ENCODE measurements around the gene TTC38.

TTC38 gene

DNA sequence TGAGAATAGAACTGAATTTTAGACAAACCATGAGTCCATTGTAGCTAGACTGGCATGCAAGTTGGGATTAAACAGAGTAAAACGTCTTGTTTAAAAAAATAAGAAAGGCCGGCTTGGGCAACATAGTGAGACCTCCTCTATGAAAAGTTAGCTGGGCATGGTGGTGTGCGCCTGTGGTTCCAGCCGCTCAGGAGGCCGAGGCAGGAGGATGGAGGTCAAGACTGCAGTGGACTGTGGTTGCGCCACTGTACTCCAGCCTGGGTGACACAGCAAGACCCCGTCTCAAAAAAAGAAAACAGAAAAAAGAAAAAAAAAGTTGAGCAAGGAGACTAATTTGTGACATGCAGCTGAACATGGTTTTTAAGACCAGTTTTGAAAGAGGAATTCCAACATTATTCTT lies 41.2 kb upstream of the TTC38 start:
- DNase-seq (ENCODE audit: low read depth) = no peak
- TF ChIP-seq, protein P1, sequence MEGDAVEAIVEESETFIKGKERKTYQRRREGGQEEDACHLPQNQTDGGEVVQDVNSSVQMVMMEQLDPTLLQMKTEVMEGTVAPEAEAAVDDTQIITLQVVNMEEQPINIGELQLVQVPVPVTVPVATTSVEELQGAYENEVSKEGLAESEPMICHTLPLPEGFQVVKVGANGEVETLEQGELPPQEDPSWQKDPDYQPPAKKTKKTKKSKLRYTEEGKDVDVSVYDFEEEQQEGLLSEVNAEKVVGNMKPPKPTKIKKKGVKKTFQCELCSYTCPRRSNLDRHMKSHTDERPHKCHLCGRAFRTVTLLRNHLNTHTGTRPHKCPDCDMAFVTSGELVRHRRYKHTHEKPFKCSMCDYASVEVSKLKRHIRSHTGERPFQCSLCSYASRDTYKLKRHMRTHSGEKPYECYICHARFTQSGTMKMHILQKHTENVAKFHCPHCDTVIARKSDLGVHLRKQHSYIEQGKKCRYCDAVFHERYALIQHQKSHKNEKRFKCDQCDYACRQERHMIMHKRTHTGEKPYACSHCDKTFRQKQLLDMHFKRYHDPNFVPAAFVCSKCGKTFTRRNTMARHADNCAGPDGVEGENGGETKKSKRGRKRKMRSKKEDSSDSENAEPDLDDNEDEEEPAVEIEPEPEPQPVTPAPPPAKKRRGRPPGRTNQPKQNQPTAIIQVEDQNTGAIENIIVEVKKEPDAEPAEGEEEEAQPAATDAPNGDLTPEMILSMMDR (IDR thresholded peaks at IDR 0.05; ENCODE audit: control insufficient read depth, extremely low read depth, insufficient read depth) = no peak
- no peak overlapping the region for H3K4me3 ChIP-seq (ENCODE audit: low read depth, low read length)

DNA sequence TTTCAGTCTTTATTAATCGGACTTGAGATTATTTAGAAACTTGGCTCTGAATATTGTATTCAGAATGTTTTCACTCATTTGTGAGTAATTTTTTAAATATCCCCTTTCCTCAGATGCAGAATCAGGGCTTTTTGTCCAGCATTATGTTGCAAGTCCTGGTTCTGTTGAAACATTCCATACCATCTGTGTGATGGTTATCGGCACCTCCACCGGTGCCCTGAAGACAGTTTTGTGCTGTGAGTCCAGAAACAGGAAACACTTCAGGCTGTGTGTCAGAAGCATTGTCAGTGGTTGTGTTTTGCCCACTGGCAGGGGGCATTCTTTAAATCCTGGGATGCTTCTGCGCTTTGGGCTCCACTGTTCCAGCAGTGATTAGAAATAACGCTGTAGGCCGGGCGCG lies 38.1 kb upstream of the TTC38 start:
- no peak overlapping the region for H3K4me3 ChIP-seq (ENCODE audit: low read depth, low read length)
- DNase-seq (ENCODE audit: low read depth) = no peak
- TF ChIP-seq, protein P1 (IDR thresholded peaks at IDR 0.05; ENCODE audit: control insufficient read depth, extremely low read depth, insufficient read depth) = no peak

DNA sequence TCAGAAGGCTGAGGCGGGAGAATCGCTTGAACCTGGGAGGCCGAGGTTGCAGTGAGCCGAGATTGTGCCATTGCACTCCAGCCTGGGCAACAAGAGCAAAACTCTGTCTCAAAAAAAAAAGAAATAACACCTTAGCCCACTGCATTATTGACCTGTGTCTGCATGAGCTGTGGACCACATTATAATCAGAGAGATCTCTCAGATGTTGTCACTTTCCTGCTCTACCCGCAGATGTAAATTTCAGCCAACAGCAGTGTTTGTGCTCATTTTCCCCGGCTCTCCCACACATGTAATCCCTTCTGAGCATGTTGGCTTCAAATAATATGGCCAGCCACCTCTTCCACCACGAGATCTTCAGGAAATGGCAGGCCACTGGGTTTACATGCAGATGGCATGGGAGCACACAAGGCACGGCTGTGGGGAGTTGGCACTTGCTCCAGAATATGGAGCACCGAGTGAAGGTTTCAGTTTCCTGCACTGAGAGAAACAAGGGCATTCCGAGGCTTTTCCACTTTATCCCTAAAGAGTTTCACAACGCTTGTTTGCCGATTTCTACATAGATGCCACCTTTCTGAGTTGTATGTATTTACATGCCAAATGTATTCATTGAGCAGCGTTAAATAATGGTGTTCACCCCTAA lies 37.4 kb upstream of the TTC38 start:
- H3K4me3 ChIP-seq (ENCODE audit: low read depth, low read length) = no peak overlapping the region
- TF ChIP-seq, protein P1 (IDR thresholded peaks at IDR 0.05; ENCODE audit: control insufficient read depth, extremely low read depth, insufficient read depth) = no peak
- no peak for DNase-seq (ENCODE audit: low read depth)

DNA sequence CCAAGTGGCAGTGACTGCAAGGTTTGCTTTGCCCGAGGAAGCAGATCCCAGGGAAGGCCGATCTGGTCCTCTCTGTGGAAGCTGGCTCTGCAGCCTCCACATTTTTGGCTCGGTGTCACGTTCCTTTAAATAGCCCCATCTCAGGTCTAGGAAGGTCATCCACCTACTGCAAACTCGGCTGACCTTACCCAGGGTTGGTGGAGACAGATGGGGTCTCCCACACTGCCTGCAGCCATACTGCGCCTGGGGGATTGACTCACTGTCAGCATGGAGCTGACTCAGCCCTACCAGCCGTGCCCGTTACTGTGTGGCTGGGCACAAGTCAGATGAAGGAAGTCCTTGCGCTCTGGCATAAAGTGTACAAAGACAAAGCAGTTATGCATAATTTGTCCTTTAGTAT lies 34.6 kb upstream of the TTC38 start:
- TF ChIP-seq, protein P1 (IDR thresholded peaks at IDR 0.05; ENCODE audit: control insufficient read depth, extremely low read depth, insufficient read depth) = no peak
- no peak for DNase-seq (ENCODE audit: low read depth)
- H3K4me3 ChIP-seq (ENCODE audit: low read depth, low read length) = no peak overlapping the region

DNA sequence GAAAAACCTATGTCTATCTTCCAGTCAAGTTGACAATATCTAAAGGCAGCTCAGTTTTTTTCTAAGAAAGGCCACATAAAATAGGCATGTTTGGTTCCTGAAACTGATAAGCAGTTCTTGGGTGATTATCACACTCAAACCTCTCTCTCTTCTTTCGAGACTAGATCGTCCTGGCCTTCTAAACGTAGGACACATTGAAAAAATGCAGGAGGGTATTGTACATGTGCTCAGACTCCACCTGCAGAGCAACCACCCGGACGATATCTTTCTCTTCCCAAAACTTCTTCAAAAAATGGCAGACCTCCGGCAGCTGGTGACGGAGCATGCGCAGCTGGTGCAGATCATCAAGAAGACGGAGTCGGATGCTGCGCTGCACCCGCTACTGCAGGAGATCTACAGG lies 32.8 kb upstream of the TTC38 start:
- no peak for DNase-seq (ENCODE audit: low read depth)
- TF ChIP-seq, protein P1 (IDR thresholded peaks at IDR 0.05; ENCODE audit: control insufficient read depth, extremely low read depth, insufficient read depth) = no peak
- H3K4me3 ChIP-seq (ENCODE audit: low read depth, low read length) = no peak overlapping the region

DNA sequence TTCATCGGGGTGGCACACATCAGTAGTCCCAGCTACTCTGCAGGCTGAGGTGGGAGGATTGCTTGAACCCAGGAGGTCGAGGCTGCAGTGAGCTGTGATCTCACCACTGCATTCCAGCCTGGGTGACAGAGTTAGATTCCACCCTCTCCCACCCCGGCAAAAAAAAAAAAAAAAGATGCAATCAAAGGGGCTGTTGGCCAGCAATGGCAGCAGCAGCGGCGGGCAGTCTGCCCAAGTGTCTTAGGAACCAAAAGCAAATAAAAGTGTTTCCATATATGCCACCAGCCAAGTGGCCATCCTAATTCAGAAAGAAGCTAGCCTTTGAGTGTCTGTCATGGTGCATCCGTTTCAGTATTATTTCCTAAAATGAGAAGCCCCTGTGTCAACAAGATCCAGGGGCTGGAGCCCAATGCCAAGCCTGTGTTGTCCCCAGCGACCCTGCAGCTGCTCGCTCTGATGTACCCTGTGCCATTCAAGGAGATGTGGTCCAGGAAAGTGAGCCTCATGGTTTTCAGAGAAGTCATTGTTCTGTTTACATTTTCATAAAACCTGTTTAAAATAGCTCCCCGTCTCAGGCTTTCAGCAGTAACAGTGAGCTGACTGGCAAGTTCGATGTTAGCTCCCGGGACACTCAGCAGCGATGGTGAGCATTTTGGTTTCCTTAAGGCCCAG lies 30.2 kb upstream of the TTC38 start:
- no peak for DNase-seq (ENCODE audit: low read depth)
- TF ChIP-seq, protein P1 (IDR thresholded peaks at IDR 0.05; ENCODE audit: control insufficient read depth, extremely low read depth, insufficient read depth) = no peak
- no peak overlapping the region for H3K4me3 ChIP-seq (ENCODE audit: low read depth, low read length)

DNA sequence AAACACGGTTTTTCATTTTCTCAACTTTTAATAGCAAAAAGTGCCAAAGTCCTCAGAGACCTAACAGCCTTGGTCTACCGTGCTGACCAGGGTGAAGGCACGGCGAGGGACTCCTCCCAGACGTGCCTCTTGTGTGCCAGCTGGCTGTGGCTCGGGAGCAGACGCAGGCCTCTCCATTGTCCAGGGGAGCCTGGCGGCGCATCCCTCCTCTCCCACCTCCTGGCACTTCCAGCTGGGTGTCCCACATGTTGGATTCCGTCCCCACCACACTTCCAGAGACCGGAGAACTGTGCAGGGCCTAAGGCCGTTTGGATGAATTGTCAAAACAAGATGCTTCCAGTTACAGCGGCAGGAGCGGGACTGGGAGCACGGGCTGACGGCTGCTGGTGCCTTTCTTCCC lies 29.3 kb upstream of the TTC38 start:
- no peak for DNase-seq (ENCODE audit: low read depth)
- H3K4me3 ChIP-seq (ENCODE audit: low read depth, low read length) = no peak overlapping the region
- TF ChIP-seq, protein P1 (IDR thresholded peaks at IDR 0.05; ENCODE audit: control insufficient read depth, extremely low read depth, insufficient read depth) = no peak
